Measurements from ENCODE around the gene SMARCAL1. TPM values are rescaled to one million over a fixed set of nuclear protein-coding genes. Genes with fewer than 3 reads are reported as not detected.
A peak's percentile ranks its signal among the peaks of the same experiment; 100 is the strongest.

The SMARCAL1 gene
- total RNA-seq = 7.4 and 9.9 TPM in 2 replicates

- DNase-seq (ENCODE audit: low read depth) (peak; percentile 91), FAIRE-seq (no peak)
- TF ChIP-seq CTCF (IDR thresholded peaks at IDR 0.05; ENCODE audit: insufficient read depth, low read length, severe bottlenecking) = no peak
- H3K36me3 ChIP-seq (ENCODE audit: control insufficient read depth, insufficient read depth, low read length) = peaks cover 5% of the 10 kb centered on the region
- peak within 1 kb of the TSS; percentile 68 for H3K4me3 ChIP-seq (ENCODE audit: low read depth, low read length)
- H3K27me3 ChIP-seq (ENCODE audit: control insufficient read depth, insufficient read depth, low read length) = no peaks in the 10 kb centered on the region
Observed at GRCh38 chr2:216412022-216412999, at the start of gene SMARCAL1. SMARCAL1 (plus strand) TSS chr2:216412484; CDS start chr2:216414705, 2,221 bp downstream.

GRCh38 chr2:216362730-216363129, 49.6 kb upstream of the SMARCAL1 start:
- no peak for TF ChIP-seq CTCF (IDR thresholded peaks at IDR 0.05; ENCODE audit: insufficient read depth, low read length, severe bottlenecking)
- Histone ChIP-seq H3K27me3 (ENCODE audit: control insufficient read depth, insufficient read depth, low read length) (no peaks in the 10 kb centered on the region), H3K4me3 (ENCODE audit: low read depth, low read length) (no peak overlapping the region), H3K36me3 (ENCODE audit: control insufficient read depth, insufficient read depth, low read length) (no peaks in the 10 kb centered on the region)
- DNase-seq (ENCODE audit: low read depth) (peak; percentile 99), FAIRE-seq (no peak)

- Histone ChIP-seq H3K27me3 (ENCODE audit: control insufficient read depth, insufficient read depth, low read length) (no peaks in the 10 kb centered on the region), H3K36me3 (ENCODE audit: control insufficient read depth, insufficient read depth, low read length) (no peaks in the 10 kb centered on the region), H3K4me3 (ENCODE audit: low read depth, low read length) (no peak overlapping the region)
- no peak for FAIRE-seq
- peak; percentile 80 for DNase-seq (ENCODE audit: low read depth)
- no peak for TF ChIP-seq CTCF (IDR thresholded peaks at IDR 0.05; ENCODE audit: insufficient read depth, low read length, severe bottlenecking)
Observed at GRCh38 chr2:216363221-216363620, 49.1 kb upstream of the SMARCAL1 start.

GRCh38 chr2:216365518-216365917, 46.8 kb upstream of the SMARCAL1 start:
- no peak overlapping the region for H3K4me3 ChIP-seq (ENCODE audit: low read depth, low read length)
- no peaks in the 10 kb centered on the region for H3K36me3 ChIP-seq (ENCODE audit: control insufficient read depth, insufficient read depth, low read length)
- DNase-seq (ENCODE audit: low read depth) = no peak
- no peaks in the 10 kb centered on the region for H3K27me3 ChIP-seq (ENCODE audit: control insufficient read depth, insufficient read depth, low read length)
- no peak for TF ChIP-seq CTCF (IDR thresholded peaks at IDR 0.05; ENCODE audit: insufficient read depth, low read length, severe bottlenecking)
- no peak for FAIRE-seq

GRCh38 chr2:216366777-216367471, 45.4 kb upstream of the SMARCAL1 start:
- Histone ChIP-seq H3K27me3 (ENCODE audit: control insufficient read depth, insufficient read depth, low read length) (no peaks in the 10 kb centered on the region), H3K36me3 (ENCODE audit: control insufficient read depth, insufficient read depth, low read length) (no peaks in the 10 kb centered on the region), H3K4me3 (ENCODE audit: low read depth, low read length) (no peak overlapping the region)
- FAIRE-seq (no peak), DNase-seq (ENCODE audit: low read depth) (no peak)
- no peak for TF ChIP-seq CTCF (IDR thresholded peaks at IDR 0.05; ENCODE audit: insufficient read depth, low read length, severe bottlenecking)
